Activated naive CD4-positive, alpha-beta T cell treated with anti-CD3 and anti-CD28 coated beads for 36 hours (primary cell): Measurements from ENCODE around the gene ST7. TPM values are rescaled to one million over a fixed set of nuclear protein-coding genes. Genes with fewer than 3 reads are reported as not detected.
"Not testable (repeated sequence)": the region's sequence is repeated elsewhere in the genome, so short reads cannot be mapped to it uniquely, and the experiment has no call there.

Source experiments
- CTCF ChIA-PET: fragments of 350-600 bp; sonication (Branson Sonifier 250); formaldehyde crosslinking; loops from one replicate; lab custom pipeline; 2021; ENCODE audit warnings: antibody characterized with exemption; lab: Charles Lee
- DNase-seq: peaks from one replicate; pipeline ENCODE4 v3.0.0-alpha.2; 2020
- H3K27ac Mint-ChIP-seq: one replicate; pipeline ENCODE4 v1.8.0; 2021; ENCODE audit warnings: mild to moderate bottlenecking, mixed read lengths
- H3K27me3 Mint-ChIP-seq: one replicate; pipeline ENCODE4 v1.8.0; 2021; ENCODE audit warnings: low read depth, mixed read lengths
- H3K36me3 Mint-ChIP-seq: one replicate; pipeline ENCODE4 v1.8.0; 2021; ENCODE audit warnings: low read depth, mixed read lengths
- H3K4me1 Mint-ChIP-seq: one replicate; pipeline ENCODE4 v1.8.0; 2021; ENCODE audit warnings: low read depth, mixed read lengths
- H3K4me3 Mint-ChIP-seq: one replicate; pipeline ENCODE4 v1.8.0; 2021; ENCODE audit warnings: mild to moderate bottlenecking, moderate library complexity, mixed read lengths
- H3K9me3 Mint-ChIP-seq: one replicate; pipeline ENCODE4 v1.8.0; 2021; ENCODE audit warnings: mixed read lengths
- intact Hi-C: fragments of 100-400 bp; cut with micrococcal nuclease; formaldehyde crosslinking; loops from one replicate; pipeline ENCODE4 v1.15.1; 2023
- total RNA-seq, 2 experiments: library from RNA; stranded (reverse); gene quantifications; one replicate each; pipeline ENCODE4 v1.2.3, GENCODE V29; 2021

Gene ST7
- total RNA-seq, 2 experiments from 2014 or later: 4.1 to 5.2 TPM

- intact Hi-C loops: no loop called here
- DNase-seq: no peak
- CTCF ChIA-PET: interaction anchor here (0.7 kb wide), 1 partner anchor 68 kb away, joined by 4 read pairs; no protein-coding TSS in a partner anchor
- Mint-ChIP-seq H3K9me3 (no peaks in the 10 kb centered on the region), H3K27ac (no peak overlapping the region), H3K27me3 (no peaks in the 10 kb centered on the region), H3K4me1 (peaks cover 2% of the 10 kb centered on the region), H3K36me3 (no peaks in the 10 kb centered on the region), H3K4me3 (no peak overlapping the region)
These were observed 14.7 kb downstream of the ST7 start for GRCh38 chr7:116967983-116968382.

GRCh38 chr7:116968631-116969030 lies 15.3 kb downstream of the ST7 start:
- intact Hi-C loops: no loop called here
- no peak for DNase-seq
- Mint-ChIP-seq H3K27me3 (no peaks in the 10 kb centered on the region), H3K9me3 (no peaks in the 10 kb centered on the region), H3K4me1 (peaks cover 2% of the 10 kb centered on the region), H3K36me3 (no peaks in the 10 kb centered on the region), H3K27ac (no peak overlapping the region), H3K4me3 (no peak overlapping the region)
- CTCF ChIA-PET: no interaction called here

- DNase-seq: no peak
- no peaks in the 10 kb centered on the region for H3K36me3 Mint-ChIP-seq
- intact Hi-C loops: no loop called here
- H3K27ac Mint-ChIP-seq: no peak overlapping the region
- CTCF ChIA-PET: interaction anchor here (1.0 to 1.2 kb wide), 2 partner anchors 12 to 38 kb away, joined by 3 read pairs; no protein-coding TSS in a partner anchor
- H3K4me1 Mint-ChIP-seq: peaks cover 2% of the 10 kb centered on the region
- no peaks in the 10 kb centered on the region for H3K9me3 Mint-ChIP-seq
- H3K27me3 Mint-ChIP-seq: no peaks in the 10 kb centered on the region
- H3K4me3 Mint-ChIP-seq: no peak overlapping the region
These were observed 16.1 kb downstream of the ST7 start for GRCh38 chr7:116969371-116969902.

- Mint-ChIP-seq H3K27ac (no peak overlapping the region), H3K9me3 (peaks cover 1% of the 10 kb centered on the region), H3K4me1 (peaks cover 2% of the 10 kb centered on the region), H3K36me3 (peaks cover 1% of the 10 kb centered on the region), H3K4me3 (no peak overlapping the region), H3K27me3 (no peaks in the 10 kb centered on the region)
- CTCF ChIA-PET: interaction anchor here (0.7 to 1.2 kb wide), 4 partner anchors 12 to 42 kb away, joined by 3 read pairs; no protein-coding TSS in a partner anchor
- intact Hi-C loops: no loop called here
- no peak for DNase-seq
These were observed 17.1 kb downstream of the ST7 start for GRCh38 chr7:116970238-116970910.

- intact Hi-C loops, H3K27me3 Mint-ChIP-seq, H3K36me3 Mint-ChIP-seq, H3K4me1 Mint-ChIP-seq, H3K27ac Mint-ChIP-seq, H3K4me3 Mint-ChIP-seq, DNase-seq, H3K9me3 Mint-ChIP-seq: not testable (repeated sequence)
- CTCF ChIA-PET: interaction anchor here (0.7 to 1.0 kb wide), 2 partner anchors 12 to 17 kb away, joined by 3 read pairs; no protein-coding TSS in a partner anchor
These were observed 17.9 kb downstream of the ST7 start for GRCh38 chr7:116971153-116971552.

- H3K4me3 Mint-ChIP-seq: no peak overlapping the region
- CTCF ChIA-PET: interaction anchor here (1.0 to 1.1 kb wide), 2 partner anchors 12 to 17 kb away, joined by 3 to 5 read pairs; no protein-coding TSS in a partner anchor
These were observed 18.6 kb downstream of the ST7 start for GRCh38 chr7:116971869-116972268.

GRCh38 chr7:116975024-116975423 lies 21.7 kb downstream of the ST7 start:
- H3K4me1 Mint-ChIP-seq, DNase-seq, H3K9me3 Mint-ChIP-seq, H3K4me3 Mint-ChIP-seq, H3K27ac Mint-ChIP-seq, H3K27me3 Mint-ChIP-seq, intact Hi-C loops, H3K36me3 Mint-ChIP-seq: not testable (repeated sequence)
- CTCF ChIA-PET: interaction anchor here (0.7 kb wide), 1 partner anchor 44 kb away, joined by 3 read pairs; no protein-coding TSS in a partner anchor

More at GRCh38 chr7:116971869-116972268, 18.6 kb downstream of the ST7 start:
- no peak overlapping the region for H3K27ac Mint-ChIP-seq
- DNase-seq: no peak
- no peaks in the 10 kb centered on the region for H3K27me3 Mint-ChIP-seq
- H3K4me1 Mint-ChIP-seq: peaks cover 2% of the 10 kb centered on the region
- peaks cover 1% of the 10 kb centered on the region for H3K36me3 Mint-ChIP-seq
- peaks cover 1% of the 10 kb centered on the region for H3K9me3 Mint-ChIP-seq
- intact Hi-C loops: no loop called here

- CTCF ChIA-PET: no interaction called here
- H3K9me3 Mint-ChIP-seq: peaks cover 1% of the 10 kb centered on the region
- intact Hi-C loops: no loop called here
- no peak for DNase-seq
- no peaks in the 10 kb centered on the region for H3K4me1 Mint-ChIP-seq
- no peak overlapping the region for H3K27ac Mint-ChIP-seq
- H3K27me3 Mint-ChIP-seq: no peaks in the 10 kb centered on the region
- H3K4me3 Mint-ChIP-seq: no peak overlapping the region
- peaks cover 1% of the 10 kb centered on the region for H3K36me3 Mint-ChIP-seq
These were observed 23.9 kb downstream of the ST7 start for GRCh38 chr7:116977172-116977571.

- Mint-ChIP-seq H3K4me1 (no peaks in the 10 kb centered on the region), H3K4me3 (no peak overlapping the region), H3K9me3 (peaks cover 1% of the 10 kb centered on the region), H3K36me3 (peaks cover 1% of the 10 kb centered on the region), H3K27ac (no peak overlapping the region), H3K27me3 (no peaks in the 10 kb centered on the region)
- CTCF ChIA-PET: interaction anchor here (0.8 to 1.0 kb wide), 3 partner anchors 21 to 148 kb away, joined by 3 read pairs; no protein-coding TSS in a partner anchor
- intact Hi-C loops: no loop called here
- no peak for DNase-seq
These were observed 24.7 kb downstream of the ST7 start for GRCh38 chr7:116978006-116978405.

GRCh38 chr7:116979430-116979829 lies 26.1 kb downstream of the ST7 start:
- no peaks in the 10 kb centered on the region for H3K4me1 Mint-ChIP-seq
- no peak overlapping the region for H3K4me3 Mint-ChIP-seq
- H3K27me3 Mint-ChIP-seq: no peaks in the 10 kb centered on the region
- CTCF ChIA-PET: no interaction called here
- no peak for DNase-seq
- H3K36me3 Mint-ChIP-seq: peaks cover 1% of the 10 kb centered on the region
- intact Hi-C loops: no loop called here
- H3K9me3 Mint-ChIP-seq: peaks cover 1% of the 10 kb centered on the region
- H3K27ac Mint-ChIP-seq: no peak overlapping the region

- Mint-ChIP-seq H3K9me3 (no peaks in the 10 kb centered on the region), H3K27ac (no peak overlapping the region), H3K27me3 (no peaks in the 10 kb centered on the region), H3K36me3 (no peaks in the 10 kb centered on the region), H3K4me1 (no peaks in the 10 kb centered on the region), H3K4me3 (no peak overlapping the region)
- CTCF ChIA-PET: no interaction called here
- no peak for DNase-seq
- intact Hi-C loops: no loop called here
These were observed 27.1 kb downstream of the ST7 start for GRCh38 chr7:116980354-116980753.

GRCh38 chr7:116981939-116982338 lies 28.6 kb downstream of the ST7 start:
- no peaks in the 10 kb centered on the region for H3K9me3 Mint-ChIP-seq
- H3K4me3 Mint-ChIP-seq: no peak overlapping the region
- H3K36me3 Mint-ChIP-seq: no peaks in the 10 kb centered on the region
- no peak for DNase-seq
- CTCF ChIA-PET: interaction anchor here (1.1 kb wide), 1 partner anchor 145 kb away, joined by 4 read pairs; no protein-coding TSS in a partner anchor
- no peaks in the 10 kb centered on the region for H3K27me3 Mint-ChIP-seq
- peaks cover 2% of the 10 kb centered on the region for H3K4me1 Mint-ChIP-seq
- intact Hi-C loops: no loop called here
- H3K27ac Mint-ChIP-seq: no peak overlapping the region
